HS-5 (cell line): ENCODE measurements around the gene AGAP1.
"Not testable (repeated sequence)": the region's sequence is repeated elsewhere in the genome, so short reads cannot be mapped to it uniquely, and the experiment has no call there.

Experiments
- DNase-seq: peaks from one replicate; pipeline ENCODE4 v3.0.0-alpha.2; 2012; ENCODE audit warnings: low read depth

The AGAP1 gene

DNA sequence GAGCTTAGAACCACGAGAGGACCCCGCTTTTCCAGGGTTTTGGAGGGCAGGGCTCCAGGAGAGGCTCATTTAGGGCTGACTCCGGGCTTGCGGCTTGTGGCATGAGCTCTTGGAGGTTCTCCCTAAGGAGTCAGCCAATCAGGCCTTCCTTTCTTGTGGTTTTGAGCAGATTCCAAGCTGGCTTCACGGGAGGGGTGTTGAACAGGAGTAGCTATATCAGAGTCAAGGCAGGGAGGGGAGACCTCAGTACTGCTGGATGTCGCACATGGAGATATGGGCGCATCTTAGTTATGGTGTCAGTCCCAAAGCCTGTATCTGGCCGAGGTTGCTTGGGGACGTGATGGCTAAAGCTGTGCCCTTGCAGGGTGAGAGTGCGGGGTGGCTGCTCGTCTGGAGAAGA, 98.6 kb downstream of the AGAP1 start:
- DNase-seq: no peak

DNA sequence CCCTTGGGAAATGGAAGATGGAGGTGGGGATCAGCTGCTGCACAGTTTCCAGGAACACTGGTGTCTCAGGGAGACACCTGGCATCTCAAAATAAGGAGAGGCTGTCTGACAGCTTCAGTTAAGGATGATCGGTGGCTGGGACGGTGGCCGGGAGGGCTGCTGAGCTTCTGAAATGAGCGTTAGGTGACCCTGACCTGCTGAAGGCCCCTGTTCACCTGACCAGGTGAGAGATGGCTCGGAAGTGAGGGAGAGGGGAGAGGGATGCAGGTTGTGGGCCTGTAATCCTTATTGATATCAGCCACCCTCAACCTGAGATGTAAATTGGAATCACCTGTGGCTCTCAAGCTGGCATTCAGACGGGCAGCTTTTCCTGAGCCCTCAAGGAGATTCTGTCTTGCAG, 99.0 kb downstream of the AGAP1 start:
- DNase-seq: no peak

DNA sequence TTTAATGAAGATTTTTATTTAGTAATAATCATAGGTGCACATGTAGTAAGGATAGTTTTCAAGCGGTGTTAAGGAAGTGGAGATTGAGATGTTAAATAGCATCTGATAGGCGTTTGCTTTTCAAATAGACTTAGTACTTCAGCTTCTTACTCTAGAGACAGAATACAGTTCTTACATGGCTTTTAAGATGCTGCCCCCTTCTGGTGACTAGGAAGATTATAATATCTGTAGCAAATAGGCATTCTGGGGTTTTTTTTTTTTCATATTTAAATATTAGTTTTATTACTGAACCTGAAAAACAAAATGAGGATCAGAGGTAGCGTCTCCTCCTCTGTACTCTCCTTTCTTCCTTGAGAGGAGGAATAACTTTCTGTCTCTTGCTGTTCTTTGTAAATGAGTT, 100.2 kb downstream of the AGAP1 start:
- peak; percentile 46 for DNase-seq

DNA sequence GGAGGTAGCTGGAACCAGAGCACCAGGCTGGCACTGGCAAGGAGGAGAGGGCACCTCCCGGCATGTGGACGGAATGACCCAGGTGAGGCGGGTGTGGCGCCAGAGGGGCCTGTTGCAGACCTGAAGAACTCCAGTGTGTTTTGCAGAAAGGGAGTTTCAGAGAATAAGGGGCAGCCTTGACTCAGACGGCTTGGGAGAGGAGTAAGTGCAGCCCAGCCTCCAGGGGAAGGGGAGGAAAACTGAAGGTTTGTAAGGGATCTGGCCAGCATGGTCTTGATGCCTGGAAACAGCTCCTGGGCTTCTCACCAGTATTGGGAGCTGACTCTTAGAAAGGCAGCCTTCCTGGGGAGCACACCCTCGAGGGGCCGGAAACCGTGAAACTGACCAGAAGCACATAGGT, 101.1 kb downstream of the AGAP1 start:
- DNase-seq: no peak

DNA sequence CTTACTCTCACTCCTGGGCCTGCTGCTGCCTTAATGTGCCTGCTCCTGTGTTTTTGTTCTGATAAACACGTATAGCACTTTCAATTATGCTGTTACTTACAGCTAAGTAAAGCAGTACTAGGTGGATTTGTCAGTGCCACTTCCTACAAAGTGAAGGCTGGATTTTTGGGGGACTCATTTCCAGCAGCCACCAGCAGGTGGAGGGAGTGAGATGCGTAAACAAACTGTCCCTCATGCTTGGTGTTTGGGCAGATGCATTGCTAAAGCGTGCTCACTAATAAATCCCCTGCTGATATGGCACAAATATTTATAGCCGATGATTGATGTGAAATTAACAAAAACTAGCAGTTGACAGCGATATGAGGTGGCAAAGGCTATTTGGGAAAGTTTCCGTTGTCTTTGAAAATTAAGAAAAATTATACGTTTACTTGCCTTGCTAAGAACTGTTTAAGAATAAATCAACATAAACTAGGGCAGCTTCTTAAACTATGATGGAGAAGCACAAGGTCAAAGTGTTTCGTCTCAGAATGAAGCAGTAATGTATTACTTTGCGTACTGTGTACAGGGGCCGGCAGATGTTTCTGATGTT, 101.7 kb downstream of the AGAP1 start:
- DNase-seq: peak; percentile 49

DNA sequence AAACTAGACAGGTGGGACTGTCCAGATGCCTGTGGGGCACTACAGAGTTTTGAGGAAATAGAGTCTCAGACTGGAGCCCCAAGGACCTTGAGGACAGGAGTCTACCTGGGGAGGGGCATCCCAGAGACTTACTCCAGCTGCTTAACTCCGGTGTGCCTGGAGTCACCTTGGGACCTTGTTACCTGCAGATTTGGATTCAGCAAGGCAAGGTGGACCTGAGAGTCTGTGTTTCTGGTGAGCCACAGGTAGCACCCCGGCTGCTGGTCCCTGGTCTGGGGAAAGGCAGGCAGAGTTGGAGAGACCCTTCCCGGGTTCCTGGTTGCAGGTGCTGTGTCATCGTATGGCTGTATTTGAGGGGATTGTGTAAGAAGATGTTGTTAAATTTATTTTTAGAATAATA, 102.4 kb downstream of the AGAP1 start:
- no peak for DNase-seq

DNA sequence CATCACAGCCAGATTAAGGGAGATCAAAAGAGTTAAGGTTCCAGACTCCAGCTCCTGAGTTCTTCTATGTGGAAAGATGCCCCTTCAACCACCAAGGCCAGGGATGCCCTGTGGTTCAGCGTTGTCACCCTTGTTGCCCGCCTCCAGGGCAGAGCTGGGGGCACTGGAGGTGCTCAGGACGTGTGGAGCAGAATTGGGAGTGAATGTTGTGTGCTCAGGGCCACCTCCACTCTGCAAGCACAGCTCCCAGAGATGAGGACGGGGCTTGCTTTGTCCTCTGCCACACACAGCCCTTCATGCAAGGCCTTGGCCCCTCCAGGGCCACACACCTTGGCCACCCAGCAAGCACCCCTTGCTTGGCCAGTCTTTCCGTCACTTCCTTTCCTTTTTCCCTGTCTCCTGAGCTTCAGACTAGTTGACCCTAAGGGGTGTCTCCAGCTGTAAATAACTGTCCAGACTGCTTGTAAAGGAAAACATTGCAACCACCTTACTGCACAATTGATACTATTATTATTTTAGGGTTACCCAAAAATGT, 103.3 kb downstream of the AGAP1 start:
- DNase-seq: no peak

DNA sequence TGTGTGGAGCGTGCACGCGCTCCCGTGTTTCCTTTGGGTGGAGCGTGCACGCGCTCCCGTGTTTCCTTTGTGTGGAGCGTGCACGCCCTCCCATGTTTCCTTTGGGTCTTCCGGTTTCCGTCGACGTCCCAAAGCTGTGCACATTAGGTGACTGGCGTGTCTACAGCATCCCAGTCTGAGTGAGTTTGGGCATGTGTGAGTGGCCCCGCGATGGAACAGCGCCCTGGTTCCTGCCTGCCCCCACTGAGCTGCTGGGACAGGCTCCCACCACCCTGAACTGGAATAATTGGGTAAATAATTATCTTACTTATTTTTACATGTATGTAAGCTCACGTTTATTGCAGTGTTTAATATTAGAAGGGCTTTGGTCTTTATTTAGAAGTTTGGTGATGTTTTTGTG, 104.2 kb downstream of the AGAP1 start:
- DNase-seq: no peak

DNA sequence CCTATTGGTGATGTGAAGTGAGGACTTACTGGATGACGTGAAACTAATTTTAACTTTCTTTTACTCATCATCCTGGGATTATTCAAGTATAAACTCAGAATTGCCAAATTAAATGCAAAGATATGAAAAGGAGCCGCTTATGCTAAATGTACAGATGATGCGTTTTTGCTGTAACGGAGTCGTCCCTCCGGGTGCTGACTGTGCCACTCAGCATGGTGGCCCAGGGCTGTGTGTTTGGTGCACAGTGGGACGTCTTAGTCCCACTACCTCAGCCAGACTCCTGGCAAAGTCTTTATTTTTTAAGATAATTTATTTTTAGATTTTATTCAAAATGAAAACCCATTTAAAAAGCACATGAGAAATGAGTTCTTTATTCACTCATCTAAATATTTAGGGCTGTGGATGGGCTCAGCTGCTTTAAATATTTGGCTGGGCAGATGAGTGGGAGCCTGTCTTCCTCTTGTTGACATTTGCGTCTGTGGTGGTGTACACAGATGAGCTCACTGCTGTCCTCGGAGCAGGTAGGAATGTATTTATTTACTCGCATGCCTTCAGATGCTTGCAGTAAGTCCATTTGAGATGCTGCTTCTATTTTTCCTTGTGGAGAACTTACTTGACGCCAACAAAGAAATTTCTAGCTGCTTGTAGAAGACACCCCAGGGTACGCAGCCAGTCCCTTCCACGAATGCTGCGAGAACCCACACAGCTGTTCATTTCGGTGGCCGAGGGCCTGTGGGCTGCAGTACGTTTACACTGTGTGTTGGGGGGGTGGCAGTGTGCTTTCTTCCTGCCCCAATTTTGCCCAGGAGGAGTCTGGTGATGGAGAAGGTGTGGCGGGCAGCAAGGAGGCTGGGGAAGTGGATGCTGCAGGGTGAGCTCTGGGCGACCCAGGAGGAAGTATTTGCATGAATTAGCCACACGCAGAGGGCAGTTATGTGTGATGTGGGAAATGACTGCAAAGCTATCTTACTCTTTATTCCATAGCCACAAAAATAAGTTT, 105.0 kb downstream of the AGAP1 start:
- no peak for DNase-seq

DNA sequence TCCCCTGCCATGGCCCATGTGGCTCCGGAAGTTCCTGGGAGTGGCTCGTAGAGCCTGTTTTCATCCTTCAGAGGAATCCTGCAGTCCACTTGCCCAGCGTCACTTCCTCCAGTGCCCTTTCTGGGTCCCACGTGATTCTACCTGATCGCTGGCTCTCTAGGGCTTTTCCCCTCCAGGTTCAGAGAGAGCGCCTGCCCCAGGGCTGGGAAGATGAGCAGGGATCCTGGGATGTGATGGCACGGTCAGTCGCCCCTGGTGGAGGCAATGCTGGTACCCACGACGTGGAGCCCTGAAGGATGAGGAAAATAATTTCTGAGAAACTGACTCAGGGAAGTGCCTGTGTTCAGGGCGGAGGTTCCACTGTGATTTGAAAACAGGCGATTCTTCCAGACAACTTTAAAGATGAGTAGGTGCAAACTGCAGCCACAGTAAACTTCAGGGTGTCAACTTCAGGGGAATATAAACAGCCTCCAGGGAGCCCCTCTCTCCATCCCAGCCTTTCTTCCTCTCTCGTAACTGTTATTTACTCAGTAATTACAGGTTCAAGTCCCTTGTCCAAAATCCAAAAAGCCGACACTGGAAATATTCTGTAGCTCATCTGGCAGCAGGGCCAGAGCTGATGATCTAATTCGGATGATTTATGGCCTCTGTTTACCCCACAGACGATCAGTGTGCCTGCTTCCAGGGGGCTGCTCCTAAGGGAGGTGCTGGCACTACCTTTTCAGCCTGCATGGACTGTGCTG, 105.9 kb downstream of the AGAP1 start:
- no peak for DNase-seq

DNA sequence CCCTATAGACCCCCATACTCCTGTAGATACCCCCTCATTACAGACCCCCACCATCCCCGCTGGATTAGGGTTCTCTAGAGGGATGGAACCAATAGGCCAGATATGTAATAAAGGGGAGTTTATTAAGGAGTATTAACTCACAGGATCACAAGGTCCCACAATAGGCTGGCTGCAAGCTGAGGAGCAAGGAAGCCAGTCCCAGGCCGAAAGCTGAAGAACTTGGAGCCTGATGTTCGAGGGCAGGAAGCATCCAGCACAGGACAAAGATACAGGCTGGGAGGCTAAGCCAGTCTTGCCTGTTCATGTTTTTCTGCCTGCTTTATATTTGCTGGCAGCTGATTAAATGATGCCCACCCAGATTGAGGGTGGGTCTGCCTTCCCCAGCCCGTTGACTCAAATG, 106.6 kb downstream of the AGAP1 start:
- DNase-seq: no peak

DNA sequence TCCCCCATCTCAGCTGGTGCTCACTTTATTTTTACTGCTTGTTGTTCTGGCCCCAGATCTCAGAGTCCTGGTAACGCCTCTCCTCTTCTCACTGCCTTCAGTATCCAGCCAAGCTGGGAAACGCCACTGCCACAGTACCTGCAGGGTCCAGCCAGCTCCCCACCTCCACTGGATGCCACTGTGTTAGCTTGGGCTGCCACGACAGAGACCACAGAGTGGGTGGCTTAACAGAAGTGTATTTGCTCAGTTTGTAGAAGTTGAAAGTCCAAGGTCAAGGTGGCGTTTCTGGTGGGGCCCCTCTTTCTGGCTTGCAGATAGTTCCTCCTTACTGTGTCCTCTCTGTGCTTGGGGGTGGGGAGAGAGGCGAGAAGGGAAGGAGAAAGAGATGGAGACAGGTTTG, 107.1 kb downstream of the AGAP1 start:
- DNase-seq: no peak

DNA sequence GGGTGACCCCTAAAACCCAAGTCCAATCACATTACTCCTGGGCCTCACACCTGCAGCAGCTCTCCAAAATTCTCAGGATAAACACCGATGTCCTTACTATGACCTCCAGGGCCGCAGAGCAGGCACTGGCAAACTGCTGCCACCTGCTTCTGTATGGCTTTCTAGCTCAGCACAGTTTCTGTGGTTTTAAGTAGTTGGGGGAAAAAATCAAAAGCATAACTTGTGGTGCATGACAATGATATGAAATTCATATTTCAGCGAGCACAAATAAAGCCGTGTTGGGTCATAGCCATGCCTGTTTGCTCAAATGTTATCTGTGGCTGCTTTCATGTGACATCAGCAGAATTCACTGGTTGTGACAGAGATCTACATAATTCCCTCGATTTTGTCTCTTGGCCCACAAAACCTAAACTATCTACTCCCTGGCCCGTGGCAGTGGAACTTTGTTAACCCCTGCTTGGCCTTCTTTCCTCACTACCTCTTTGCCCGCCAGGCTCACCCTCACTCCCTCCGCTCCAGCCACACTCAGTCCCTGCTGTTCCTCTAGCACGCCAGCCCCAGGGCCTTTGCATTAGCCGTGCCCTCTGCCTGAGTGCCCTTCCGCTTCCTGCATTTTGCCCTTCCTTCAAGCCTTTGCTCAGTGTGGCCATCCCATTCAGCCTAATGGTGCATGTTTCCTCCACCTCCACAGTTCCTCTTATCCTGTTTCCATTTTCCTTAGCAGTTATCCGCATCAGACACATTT, 108.3 kb downstream of the AGAP1 start:
- DNase-seq: no peak

DNA sequence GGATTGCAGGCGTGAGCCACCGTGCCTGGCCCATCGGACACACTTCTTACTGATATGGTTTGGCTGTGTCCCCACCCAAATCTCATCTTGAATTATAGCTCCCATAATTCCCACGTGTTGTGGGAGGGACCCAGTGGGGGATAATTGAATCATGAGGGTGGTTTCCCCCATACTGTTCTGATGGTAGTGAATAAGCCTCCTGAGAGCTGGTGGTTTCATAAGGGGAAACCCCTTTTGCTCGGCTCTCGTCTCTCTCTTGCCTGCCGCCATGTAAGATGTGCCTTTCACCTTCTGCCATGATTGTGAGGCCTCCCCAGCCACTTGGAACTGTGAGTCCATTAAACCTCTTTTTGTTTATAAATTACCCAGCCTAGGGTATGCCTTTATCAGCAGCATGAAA, 109.1 kb downstream of the AGAP1 start:
- DNase-seq: not testable (repeated sequence)

DNA sequence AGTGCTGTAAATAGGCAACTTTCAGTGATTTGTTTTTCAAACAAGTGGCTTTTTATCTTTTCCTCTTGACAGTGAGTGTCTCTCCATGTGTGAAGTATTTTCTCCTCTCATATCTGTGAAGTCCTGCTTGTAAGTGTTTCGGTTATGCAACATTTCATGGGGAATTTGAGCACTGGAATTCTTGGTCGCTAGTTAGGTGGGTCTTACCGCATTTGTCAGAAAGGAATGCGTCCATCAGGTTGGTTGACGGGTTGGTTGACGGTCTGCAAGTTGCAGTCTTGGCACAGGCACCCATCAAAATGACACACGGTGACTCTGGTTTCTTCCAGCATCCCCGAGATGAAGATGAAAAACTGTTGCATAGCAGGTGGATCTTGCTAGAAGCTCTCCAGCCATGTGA, 109.8 kb downstream of the AGAP1 start:
- no peak for DNase-seq

DNA sequence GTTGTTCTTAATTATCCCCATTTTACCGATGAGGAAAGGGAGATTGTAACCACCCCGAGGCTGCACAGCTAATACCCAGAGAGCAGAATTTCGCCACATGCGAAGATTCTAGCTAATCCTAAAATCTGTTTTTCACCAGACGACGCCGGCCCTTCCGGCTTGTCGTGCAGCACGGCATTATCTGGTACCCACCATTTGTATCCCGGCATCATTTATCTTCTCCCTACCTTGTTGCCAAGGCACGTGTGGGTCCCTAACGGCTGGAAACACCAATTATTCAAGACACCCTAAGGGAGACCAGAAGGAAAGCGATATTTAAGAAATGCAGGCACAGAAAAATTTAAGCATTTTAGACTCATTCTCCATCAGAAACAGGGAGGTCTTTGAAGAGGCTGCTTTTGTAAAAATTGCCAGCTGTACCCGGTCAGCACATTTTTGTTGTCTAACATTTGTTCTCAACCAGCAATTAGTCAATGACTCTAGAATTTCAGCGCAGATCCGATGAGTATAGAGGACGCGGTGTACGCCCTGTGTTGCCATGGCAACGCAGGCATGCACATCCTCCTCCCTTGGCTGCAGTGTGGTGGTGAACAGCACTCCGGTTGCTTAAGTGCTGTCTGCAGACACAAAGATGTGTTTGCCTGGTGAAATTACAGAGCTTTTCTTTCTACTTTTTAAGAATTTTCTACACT, 111.6 kb downstream of the AGAP1 start:
- DNase-seq: peak; percentile 93

DNA sequence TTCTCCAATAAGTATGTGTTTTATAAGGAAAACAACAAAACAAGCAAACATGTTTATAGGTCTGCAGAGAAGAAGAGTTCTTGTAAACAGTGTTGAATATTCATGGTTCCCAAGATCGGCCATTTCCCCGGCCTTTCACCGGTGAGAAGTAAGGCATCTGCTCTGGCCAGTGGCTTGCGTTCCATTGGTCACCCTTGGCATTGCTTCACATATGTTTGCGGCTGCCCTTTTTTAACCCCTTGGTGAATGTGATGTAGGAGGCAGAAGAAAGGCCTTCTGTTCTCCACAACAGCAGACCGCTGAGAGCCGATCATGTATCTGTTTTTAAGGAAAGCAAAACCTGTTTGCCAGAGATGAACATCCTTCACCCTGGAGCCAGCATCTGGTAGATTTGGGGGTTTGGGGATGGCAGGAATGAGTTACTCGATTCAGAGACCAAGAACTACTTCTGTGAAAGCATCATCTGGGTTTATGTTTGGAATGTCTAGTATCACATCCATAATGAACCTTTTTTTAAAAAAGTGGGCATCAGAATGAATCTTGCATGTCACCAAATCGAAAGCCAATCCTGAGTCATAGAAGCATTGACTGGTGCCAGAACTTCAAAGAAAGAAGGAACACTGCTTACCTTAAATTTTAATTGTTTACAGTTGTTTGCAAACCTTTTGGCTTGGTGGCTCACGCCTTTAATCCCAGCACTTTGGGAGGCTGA, 112.3 kb downstream of the AGAP1 start:
- DNase-seq: no peak

DNA sequence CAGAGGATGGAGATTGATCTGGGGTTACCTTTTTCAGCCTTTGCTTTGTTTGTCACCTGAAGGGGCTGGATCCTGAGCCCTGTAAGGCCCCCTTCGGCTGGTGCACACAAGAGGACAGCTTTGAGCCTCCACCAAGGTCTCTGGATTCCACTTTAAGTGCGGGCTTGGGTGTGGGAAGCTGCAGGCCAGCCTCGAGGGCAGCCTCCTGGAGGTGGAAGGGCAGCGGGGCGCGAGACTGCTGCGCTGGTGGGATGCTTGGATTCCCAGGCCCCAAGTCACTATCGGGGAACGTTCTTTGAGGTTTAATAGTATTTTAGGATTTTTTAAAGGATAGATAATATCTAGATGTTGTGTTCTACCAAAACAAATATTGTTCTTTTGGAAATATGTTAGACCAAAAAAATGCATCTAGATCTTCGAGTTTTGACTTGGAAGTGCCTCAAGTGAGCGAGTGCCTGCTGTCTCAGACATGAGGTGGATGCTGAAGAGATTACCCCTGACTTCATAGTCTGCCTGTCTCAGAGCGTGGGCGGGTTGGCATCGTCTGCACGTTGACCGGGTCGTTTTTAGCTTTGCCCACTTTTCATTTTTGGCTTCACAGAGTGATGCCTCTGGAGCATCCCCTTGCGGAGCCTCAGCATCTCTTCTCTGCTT, 113.8 kb downstream of the AGAP1 start:
- no peak for DNase-seq

DNA sequence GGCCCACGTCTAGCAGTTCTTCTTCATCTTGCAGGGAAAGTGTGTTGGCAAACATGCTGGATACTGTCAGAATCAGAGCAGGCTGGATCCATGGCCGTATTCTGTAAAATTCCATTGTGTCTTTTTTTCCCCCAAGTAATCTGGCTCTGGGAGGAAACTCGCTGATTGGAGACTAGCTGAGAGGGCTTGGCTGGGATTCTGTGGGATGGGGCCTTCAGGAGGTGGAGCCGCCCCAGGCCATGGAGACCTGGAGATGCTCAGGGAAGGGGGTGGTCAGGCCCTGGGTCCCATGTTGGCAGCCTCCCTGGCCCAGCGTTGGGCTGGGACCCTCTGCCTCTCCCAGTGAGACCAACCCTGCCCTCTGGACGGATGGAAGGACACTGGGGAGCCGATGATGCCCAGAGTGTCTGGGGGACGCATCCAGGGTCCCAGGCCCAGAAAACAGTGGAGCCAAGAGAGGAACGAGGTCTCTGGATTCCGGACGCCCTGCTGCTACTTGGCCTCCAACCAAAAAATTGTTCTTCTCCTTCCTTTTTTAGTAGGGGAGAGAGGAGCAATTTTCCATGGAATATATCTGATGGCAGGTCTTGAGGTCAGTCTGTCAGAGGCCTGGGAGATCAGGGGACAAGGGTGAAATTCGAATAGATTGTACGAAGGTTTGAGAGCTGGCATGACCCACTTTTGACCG, 114.5 kb downstream of the AGAP1 start:
- no peak for DNase-seq
